ENCODE measurements around the gene FADS3. TPM values are rescaled to one million over a fixed set of nuclear protein-coding genes. Genes with fewer than 3 reads are reported as not detected.

The FADS3 gene
- polyA plus RNA-seq, 1 experiment, result 271 TPM

GRCh38 chr11:61875698-61876097, 15.6 kb downstream of the FADS3 start:
- ChIA-PET POLR2A (no interaction called here), CTCF (interaction anchor here (0.6 to 6.7 kb wide), 8 partner anchors 11 to 232 kb away, joined by 3 to 69 read pairs (median 6); no protein-coding TSS in a partner anchor)
- H3K36me3 ChIP-seq (ENCODE audit: control insufficient read depth, insufficient read depth, low read length), result peaks cover 32% of the 10 kb centered on the region
- H3K27me3 ChIP-seq (ENCODE audit: control insufficient read depth, insufficient read depth, low read length), result no peaks in the 10 kb centered on the region
- TF ChIP-seq CTCF (IDR thresholded peaks at IDR 0.05; ENCODE audit: insufficient read depth, low read depth, low read length), result no peak
- H3K4me3 ChIP-seq (ENCODE audit: low read depth, low read length), result no peak overlapping the region
- no peak for DNase-seq (ENCODE audit: low read depth)

- ChIA-PET POLR2A (no interaction called here), CTCF (interaction anchor here (0.8 to 6.7 kb wide), 8 partner anchors 14 to 233 kb away, joined by 3 to 69 read pairs (median 4); partner anchors contain the start of gene FTH1)
- TF ChIP-seq CTCF (IDR thresholded peaks at IDR 0.05; ENCODE audit: insufficient read depth, low read depth, low read length), result no peak
- Histone ChIP-seq H3K27me3 (ENCODE audit: control insufficient read depth, insufficient read depth, low read length) (no peaks in the 10 kb centered on the region), H3K36me3 (ENCODE audit: control insufficient read depth, insufficient read depth, low read length) (peaks cover 32% of the 10 kb centered on the region), H3K4me3 (ENCODE audit: low read depth, low read length) (no peak overlapping the region)
- no peak for DNase-seq (ENCODE audit: low read depth)
Measured at GRCh38 chr11:61874853-61875252, 16.5 kb downstream of the FADS3 start.

- TF ChIP-seq CTCF (IDR thresholded peaks at IDR 0.05; ENCODE audit: insufficient read depth, low read depth, low read length), result no peak
- Histone ChIP-seq H3K27me3 (ENCODE audit: control insufficient read depth, insufficient read depth, low read length) (no peaks in the 10 kb centered on the region), H3K4me3 (ENCODE audit: low read depth, low read length) (no peak overlapping the region), H3K36me3 (ENCODE audit: control insufficient read depth, insufficient read depth, low read length) (peaks cover 32% of the 10 kb centered on the region)
- ChIA-PET CTCF (interaction anchor here (0.8 to 6.7 kb wide), 7 partner anchors 14 to 233 kb away, joined by 3 to 69 read pairs (median 6); partner anchors contain the start of gene FTH1), POLR2A (no interaction called here)
- DNase-seq (ENCODE audit: low read depth), result no peak
Measured at GRCh38 chr11:61874377-61874809, 17.0 kb downstream of the FADS3 start.

GRCh38 chr11:61873588-61874376, 17.6 kb downstream of the FADS3 start:
- Histone ChIP-seq H3K4me3 (ENCODE audit: low read depth, low read length) (no peak overlapping the region), H3K27me3 (ENCODE audit: control insufficient read depth, insufficient read depth, low read length) (no peaks in the 10 kb centered on the region), H3K36me3 (ENCODE audit: control insufficient read depth, insufficient read depth, low read length) (peaks cover 29% of the 10 kb centered on the region)
- no peak for DNase-seq (ENCODE audit: low read depth)
- no peak for TF ChIP-seq CTCF (IDR thresholded peaks at IDR 0.05; ENCODE audit: insufficient read depth, low read depth, low read length)
- POLR2A ChIA-PET, result interaction anchor here (0.6 kb wide), 1 partner anchor 791 kb away, joined by 3 read pairs; the partner anchor contains the start of gene C11orf98
- CTCF ChIA-PET, result interaction anchor here (1.0 to 6.7 kb wide), 6 partner anchors 15 to 234 kb away, joined by 3 to 69 read pairs (median 10); no protein-coding TSS in a partner anchor

GRCh38 chr11:61872935-61873565, 18.3 kb downstream of the FADS3 start:
- Histone ChIP-seq H3K4me3 (ENCODE audit: low read depth, low read length) (no peak overlapping the region), H3K36me3 (ENCODE audit: control insufficient read depth, insufficient read depth, low read length) (peaks cover 22% of the 10 kb centered on the region), H3K27me3 (ENCODE audit: control insufficient read depth, insufficient read depth, low read length) (no peaks in the 10 kb centered on the region)
- DNase-seq (ENCODE audit: low read depth), result no peak
- TF ChIP-seq CTCF (IDR thresholded peaks at IDR 0.05; ENCODE audit: insufficient read depth, low read depth, low read length), result no peak
- CTCF ChIA-PET, result interaction anchor here (1.0 to 6.7 kb wide), 5 partner anchors 25 to 234 kb away, joined by 3 to 69 read pairs (median 15); no protein-coding TSS in a partner anchor
- POLR2A ChIA-PET, result interaction anchor here (0.6 kb wide), 1 partner anchor 792 kb away, joined by 3 read pairs; the partner anchor contains the start of gene C11orf98
